Islet of Langerhans (tissue), 1 donor: Measurements from ENCODE around the gene NUBPL.

Source experiments
- FAIRE-seq: peaks from one replicate; lab custom pipeline; 2011; peaks lifted over from hg19 to GRCh38; lab: Jason Lieb, UNC

The NUBPL gene, protein sequence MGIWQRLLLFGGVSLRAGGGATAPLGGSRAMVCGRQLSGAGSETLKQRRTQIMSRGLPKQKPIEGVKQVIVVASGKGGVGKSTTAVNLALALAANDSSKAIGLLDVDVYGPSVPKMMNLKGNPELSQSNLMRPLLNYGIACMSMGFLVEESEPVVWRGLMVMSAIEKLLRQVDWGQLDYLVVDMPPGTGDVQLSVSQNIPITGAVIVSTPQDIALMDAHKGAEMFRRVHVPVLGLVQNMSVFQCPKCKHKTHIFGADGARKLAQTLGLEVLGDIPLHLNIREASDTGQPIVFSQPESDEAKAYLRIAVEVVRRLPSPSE

DNA sequence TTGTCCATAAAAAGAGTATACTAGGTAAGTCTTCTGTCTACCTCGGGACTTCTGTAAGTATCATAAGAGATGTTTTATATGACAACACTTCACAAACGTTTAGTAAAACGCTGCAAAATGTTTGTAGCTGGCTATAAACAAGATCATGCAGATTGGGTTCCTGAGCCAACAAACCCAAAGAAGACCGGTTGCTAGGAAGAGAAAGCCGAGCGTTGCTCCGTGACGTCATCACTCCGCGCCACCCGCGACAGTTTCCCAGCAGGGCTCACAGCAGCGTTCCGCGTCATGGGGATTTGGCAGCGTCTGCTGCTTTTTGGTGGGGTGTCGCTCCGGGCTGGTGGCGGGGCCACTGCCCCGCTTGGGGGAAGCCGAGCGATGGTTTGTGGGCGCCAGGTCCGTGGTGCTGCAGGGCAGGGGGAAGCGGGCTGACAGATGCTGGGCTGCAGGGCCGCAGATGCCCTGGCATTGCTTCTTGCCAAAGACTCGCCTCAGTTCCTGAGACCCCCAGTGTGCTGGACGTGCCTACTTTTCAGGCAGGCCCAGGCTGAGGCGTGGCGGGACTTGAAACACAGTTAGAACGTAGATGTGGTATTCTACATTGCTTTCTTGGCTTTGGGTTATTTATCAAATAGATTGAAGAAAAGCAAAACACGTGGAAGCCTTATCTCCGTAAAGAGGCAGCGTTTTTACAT, at the start of gene NUBPL:
Gene NUBPL (plus strand): TSS at position 250 of the 692 bp plus-strand sequence. CDS start 36 bp downstream, at position 286.
- peak; percentile 98 for FAIRE-seq

- FAIRE-seq = no peak
These were observed 34.1 kb upstream of the NUBPL start for GRCh38 chr14:31527087-31527486.

- FAIRE-seq = no peak
These were observed 33.7 kb upstream of the NUBPL start for GRCh38 chr14:31527546-31527945.

DNA sequence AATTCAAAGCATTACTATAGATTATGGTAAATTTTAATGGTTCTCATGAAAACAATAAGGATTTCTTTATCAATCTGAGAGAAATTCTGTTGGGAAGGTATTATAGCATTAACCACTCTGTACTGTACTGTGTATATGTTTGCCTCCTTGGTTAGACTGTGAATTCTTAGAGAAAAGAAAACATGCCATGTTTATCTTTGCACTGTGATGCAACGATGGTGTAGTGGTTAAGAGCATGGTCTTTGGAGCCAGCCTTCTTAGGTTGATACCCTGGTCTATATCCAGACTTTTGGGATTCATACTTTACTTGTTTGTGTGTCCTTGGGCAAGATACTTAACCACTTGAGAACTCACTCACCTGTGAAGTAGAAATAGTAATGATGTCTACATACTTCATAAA, 32.2 kb upstream of the NUBPL start:
- no peak for FAIRE-seq

DNA sequence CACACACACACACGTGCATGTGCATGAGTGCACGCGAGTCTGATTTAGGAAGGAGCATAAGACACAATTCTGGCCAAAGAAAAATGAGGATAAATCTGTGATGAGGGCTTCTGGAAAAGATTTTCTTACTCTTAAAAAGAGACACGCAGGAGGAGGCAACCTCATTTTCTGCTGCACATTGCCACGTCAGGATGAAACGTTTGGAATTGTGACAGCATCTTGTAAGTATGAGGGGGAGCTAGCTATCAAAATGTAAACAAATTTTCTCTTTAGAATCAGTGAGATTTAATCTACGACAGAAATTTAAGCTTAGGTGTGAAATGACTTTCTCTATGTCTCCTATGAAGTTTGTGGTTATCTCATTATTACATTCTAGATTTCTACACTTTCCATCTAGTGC, 31.1 kb upstream of the NUBPL start:
- FAIRE-seq = no peak

DNA sequence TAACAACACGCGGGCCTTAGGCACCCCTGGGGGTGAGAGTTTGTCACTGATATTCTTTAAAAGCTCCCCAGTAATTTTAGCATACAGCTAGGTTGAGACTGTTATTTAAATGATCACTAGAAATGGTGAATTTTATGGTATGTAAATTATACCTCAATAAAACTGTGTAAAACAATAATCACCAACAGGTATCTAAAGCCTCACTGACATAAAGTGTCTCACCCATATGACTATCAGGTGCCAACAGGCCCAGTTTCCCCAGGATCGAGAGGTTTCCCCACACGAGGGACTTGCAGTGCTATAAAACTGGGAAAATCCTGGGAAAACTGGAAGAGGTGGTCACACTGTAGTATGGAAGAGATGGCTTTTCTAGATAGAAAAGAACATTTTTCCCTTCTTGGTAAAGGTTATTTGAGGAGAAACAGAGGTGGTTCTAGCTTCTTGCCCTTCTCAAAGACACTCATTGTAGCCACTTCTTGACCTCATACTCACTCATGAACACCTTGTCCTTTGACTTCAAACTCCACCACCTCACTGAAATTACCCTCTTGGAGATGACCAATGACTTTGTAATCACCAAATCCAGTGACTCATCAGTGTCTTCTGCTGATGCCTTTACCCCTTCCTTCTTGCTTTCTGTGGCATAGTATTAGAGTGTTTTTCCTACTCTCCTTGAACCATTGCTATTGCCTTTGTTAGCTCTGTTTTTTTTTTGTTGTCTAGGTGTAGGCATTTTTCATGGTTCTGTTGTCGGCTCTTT, 24.8 kb upstream of the NUBPL start:
- FAIRE-seq = no peak

- FAIRE-seq = no peak
These were observed 19.5 kb upstream of the NUBPL start for GRCh38 chr14:31541702-31542101.

GRCh38 chr14:31543969-31544799, 17.0 kb upstream of the NUBPL start:
- FAIRE-seq = peak; percentile 17

DNA sequence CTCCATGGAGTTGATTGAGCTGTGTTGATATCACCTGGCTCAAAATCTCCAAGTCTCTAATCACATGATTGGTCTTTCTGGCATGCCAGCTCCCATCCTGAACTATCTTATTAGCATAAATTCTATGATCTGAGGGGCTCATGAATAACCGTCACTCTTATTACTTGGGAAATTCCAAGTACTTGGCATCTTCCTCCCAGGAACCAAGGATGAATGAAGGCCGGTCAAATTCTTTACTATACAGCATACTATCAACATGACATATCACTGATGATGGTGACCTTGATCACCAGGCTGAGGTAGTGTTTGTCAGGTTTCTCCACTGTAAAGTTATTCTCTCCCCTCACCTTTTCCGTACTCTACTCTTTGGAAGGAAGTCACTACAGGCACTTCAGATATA, 16.4 kb upstream of the NUBPL start:
- FAIRE-seq = no peak

- FAIRE-seq = no peak
These were observed 15.9 kb upstream of the NUBPL start for GRCh38 chr14:31545328-31545727.

DNA sequence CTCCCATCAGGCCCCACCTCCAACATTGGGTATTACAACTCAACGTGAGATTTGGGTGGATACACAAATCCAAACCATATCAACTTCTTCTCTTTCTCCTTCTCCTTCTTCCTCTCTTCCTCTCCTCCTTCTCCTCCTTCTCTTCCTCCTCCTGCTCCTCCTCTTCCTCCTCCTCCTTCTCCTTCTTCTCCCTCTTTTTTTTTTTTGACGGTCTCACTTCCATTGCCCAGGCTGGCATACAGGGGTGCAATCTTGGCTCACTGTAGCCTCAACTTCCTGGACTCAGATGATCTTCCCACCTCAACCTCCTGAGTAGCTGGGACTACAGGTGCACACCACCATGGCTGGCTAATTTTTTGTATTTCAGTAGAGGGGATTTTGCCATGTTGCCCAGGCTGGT, 11.4 kb upstream of the NUBPL start:
- FAIRE-seq = no peak

GRCh38 chr14:31550589-31550988, 10.6 kb upstream of the NUBPL start:
- FAIRE-seq = no peak

DNA sequence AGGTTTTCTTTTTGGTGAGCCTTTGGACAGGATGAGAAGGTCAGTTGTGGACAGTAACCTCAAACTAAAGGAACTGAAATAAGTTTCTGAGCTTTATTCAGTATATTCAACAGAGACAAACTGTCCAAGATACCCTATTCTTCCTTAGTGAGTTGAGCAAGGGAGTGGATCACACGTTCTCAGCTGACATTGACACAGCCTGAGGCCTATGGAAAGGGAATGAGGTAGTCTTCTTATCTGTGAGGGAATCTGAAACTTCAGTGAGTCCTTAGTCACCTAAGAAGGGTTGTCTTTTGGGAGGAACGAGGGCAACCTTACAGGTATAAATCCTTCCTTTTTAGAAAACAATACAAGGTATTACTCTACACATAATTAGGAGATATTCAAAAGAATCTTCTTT, 5.0 kb upstream of the NUBPL start:
- FAIRE-seq = no peak

DNA sequence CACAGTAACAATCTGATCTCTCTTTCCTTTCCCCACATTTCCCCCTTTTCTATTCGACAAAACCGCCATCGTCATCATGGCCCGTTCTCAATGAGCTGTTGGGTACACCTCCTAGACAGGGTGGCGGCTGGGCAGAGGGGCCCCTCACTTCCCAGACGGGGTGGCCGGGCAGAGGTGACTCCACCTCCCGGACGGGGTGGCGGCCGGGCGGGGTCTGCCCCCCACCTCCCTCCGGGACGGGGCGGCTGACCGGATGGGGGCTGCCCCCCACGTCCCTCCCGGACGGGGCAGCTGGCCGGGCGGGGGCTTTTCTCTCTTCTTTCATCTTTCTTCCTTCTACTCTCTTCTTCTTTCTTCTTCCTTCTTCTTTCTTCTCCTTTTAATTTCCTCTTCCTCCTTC, 1.3 kb upstream of the NUBPL start:
- FAIRE-seq = no peak

- peak; percentile 21 for FAIRE-seq
These were observed 447 bp upstream of the NUBPL start for GRCh38 chr14:31560759-31561154.

GRCh38 chr14:31564194-31564593, 3.0 kb downstream of the NUBPL start:
- FAIRE-seq = no peak

DNA sequence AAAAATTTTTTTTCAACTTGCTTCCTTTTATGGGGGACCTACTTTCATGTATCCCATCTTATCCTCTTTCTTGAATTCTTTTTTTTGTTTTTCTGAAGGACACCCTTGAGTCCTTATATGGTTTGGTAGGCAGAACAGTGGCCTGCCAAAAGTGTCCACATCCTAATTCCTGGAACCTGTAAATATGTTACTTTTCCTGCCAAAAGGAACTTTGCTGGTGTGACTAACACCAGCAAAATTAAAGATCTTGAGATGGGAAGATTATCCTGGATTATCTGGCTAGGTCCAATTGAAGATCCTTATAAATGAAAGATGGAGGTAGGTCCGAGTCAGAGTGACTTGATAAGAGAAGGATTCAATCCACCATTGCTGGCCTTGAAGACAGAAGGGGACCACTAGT, 5.3 kb downstream of the NUBPL start:
- no peak for FAIRE-seq

DNA sequence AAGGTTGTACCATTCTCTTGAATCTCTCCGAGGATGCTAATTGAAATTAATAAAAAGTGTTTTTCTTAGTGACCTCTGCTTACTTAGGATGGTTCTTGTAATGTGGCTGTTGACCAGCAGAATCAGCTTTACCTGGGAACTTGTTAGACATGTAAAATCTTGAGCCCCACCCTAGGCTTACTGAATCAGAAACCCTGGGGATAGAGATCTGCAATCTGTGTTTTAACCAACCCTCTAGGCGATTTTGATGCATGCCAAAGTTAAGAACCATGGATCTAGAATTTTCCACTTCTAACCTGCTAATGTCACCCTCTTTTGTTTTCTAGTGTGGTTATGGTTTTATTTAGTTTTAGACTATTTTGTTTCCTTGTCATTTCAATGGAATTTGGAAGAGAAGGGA, 6.5 kb downstream of the NUBPL start:
- no peak for FAIRE-seq

- FAIRE-seq = no peak
These were observed 7.0 kb downstream of the NUBPL start for GRCh38 chr14:31568161-31568560.

DNA sequence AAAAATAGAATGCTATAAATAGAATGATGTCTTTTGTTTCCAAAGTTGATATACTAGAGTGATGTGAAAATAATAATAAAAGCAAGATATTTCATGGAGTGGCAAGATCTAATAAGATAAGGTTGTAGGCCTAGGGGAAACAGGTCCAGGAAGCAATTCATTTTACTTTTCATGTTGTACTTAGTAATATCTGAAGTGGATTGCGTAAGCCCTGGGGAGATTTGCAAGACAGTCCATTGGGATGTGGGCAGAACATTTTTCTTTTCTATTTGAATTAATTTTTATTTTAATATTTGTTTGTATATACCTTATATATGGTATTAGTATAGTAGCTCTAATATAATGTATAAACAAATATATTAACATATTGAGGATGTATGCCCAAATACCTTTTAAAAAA, 7.5 kb downstream of the NUBPL start:
- FAIRE-seq = no peak

DNA sequence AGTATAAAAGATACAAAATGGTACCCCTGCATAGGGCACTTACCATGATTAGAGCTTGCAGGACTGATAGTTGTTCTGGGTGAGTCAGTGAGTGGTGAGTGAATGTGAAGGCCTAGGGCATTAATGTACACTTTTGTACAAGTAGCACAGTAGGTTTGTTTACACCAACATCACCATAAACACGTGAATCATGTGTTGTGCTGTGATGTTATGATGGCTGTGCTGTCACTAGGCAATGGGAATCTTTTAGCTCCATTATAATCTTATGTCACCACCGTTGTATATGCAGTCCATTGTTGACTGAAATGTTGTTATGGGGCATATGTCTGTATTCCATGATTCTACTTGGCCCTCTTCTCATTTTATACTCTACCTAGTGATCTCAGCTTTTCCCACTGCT, 11.8 kb downstream of the NUBPL start:
- no peak for FAIRE-seq

DNA sequence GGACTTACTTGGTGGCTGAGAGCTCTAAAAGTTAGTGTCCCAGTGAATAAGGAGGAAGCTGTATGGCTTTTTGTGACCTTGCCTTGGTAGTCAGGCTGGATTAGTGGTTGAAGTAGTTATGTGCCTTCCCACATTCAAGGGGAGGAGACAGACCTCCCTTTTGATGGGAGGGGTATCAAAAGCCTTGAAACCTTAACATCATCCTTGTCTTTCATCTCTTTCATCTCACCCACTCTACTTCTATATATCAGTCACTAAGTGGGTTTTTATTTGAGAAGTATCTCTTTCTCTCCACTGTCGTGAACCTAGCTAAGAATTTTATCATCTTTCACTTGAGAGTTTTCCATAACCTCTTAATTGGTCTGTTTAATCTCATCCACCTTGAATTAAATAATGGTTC, 15.7 kb downstream of the NUBPL start:
- FAIRE-seq = no peak
